Neuronal stem cell (in vitro differentiated cells): ENCODE data around the gene LDLRAD3.

Source experiments
- DNase-seq: peaks from one replicate; pipeline ENCODE4 v3.0.0-alpha.2; 2013; ENCODE audit warnings: low spot score
- H2AFZ ChIP-seq: one replicate; pipeline ENCODE4 v1.6.1; 2013; ENCODE audit warnings: mild to moderate bottlenecking, low read length, inconsistent platforms
- H2AK5ac ChIP-seq: 2 replicates; pipeline ENCODE4 v1.6.1; 2013; ENCODE audit warnings: low read depth, mild to moderate bottlenecking, inconsistent platforms, low read length, moderate library complexity, mixed read lengths
- H2BK120ac ChIP-seq: 2 replicates; pipeline ENCODE4 v1.6.1; 2013; ENCODE audit warnings: low read depth, mild to moderate bottlenecking, inconsistent platforms, low read length, moderate library complexity, mixed read lengths
- H2BK12ac ChIP-seq: one replicate; pipeline ENCODE4 v1.6.1; 2013; ENCODE audit warnings: low read length, inconsistent platforms
- H2BK15ac ChIP-seq: 2 replicates; pipeline ENCODE4 v1.6.1; 2013; ENCODE audit warnings: mild to moderate bottlenecking, low read length, inconsistent platforms, mixed read lengths
- H2BK5ac ChIP-seq: one replicate; pipeline ENCODE4 v1.6.1; 2013; ENCODE audit warnings: inconsistent platforms, mild to moderate bottlenecking, low read length, moderate library complexity
- H3K14ac ChIP-seq: one replicate; pipeline ENCODE4 v1.6.1; 2013; ENCODE audit warnings: low read length, inconsistent platforms
- H3K18ac ChIP-seq: 2 replicates; pipeline ENCODE4 v1.6.1; 2013; ENCODE audit warnings: low read length, inconsistent platforms
- H3K23ac ChIP-seq: 2 replicates; pipeline ENCODE4 v1.6.1; 2013; ENCODE audit warnings: low read depth, mild to moderate bottlenecking, mixed read lengths, low read length, inconsistent platforms; ENCODE audit not compliant: poor library complexity
- H3K27ac ChIP-seq: replicated peaks from 3 replicates; pipeline ENCODE4 v1.5.1; 2013; ENCODE audit warnings: low read length, inconsistent platforms
- H3K27me3 ChIP-seq, 3 experiments: 2 replicates each; pipeline ENCODE4 v1.6.1; 2013; ENCODE audit warnings: low read length in 3 of 3, mild to moderate bottlenecking in 2 of 3, inconsistent platforms in 1 of 3, low read depth in 1 of 3, mixed read lengths in 1 of 3, moderate library complexity in 1 of 3; ENCODE audit not compliant: control insufficient read depth in 3 of 3, insufficient read depth in 3 of 3
- H3K36me3 ChIP-seq, 2 donors: replicated peaks in 1 of 2; 2 replicates each; pipeline ENCODE4 v1.6.1; 2013; ENCODE audit warnings: low read length in 2 of 2; ENCODE audit not compliant: control insufficient read depth in 2 of 2, insufficient read depth in 2 of 2
- H3K4ac ChIP-seq: 2 replicates; pipeline ENCODE4 v1.6.1; 2013; ENCODE audit warnings: inconsistent platforms, mild to moderate bottlenecking, low read length, moderate library complexity
- H3K4me1 ChIP-seq, 2 donors: 1 replicate in 1 of 2; 2 replicates in 1 of 2; pipeline ENCODE4 v1.6.1; 2013; ENCODE audit warnings: low read length in 2 of 2, low read depth in 1 of 2; ENCODE audit not compliant: control insufficient read depth in 2 of 2, insufficient read depth in 1 of 2
- H3K4me2 ChIP-seq: one replicate; pipeline ENCODE4 v1.6.1; 2013; ENCODE audit warnings: mild to moderate bottlenecking, low read length, inconsistent platforms; ENCODE audit not compliant: insufficient read depth, poor library complexity, severe bottlenecking
- H3K4me3 ChIP-seq, 2 donors: 2 replicates each; pipeline ENCODE4 v1.5.1; 2013; ENCODE audit warnings: low read length in 2 of 2, mild to moderate bottlenecking in 2 of 2, inconsistent platforms in 1 of 2, moderate library complexity in 1 of 2
- H3K79me1 ChIP-seq: one replicate; pipeline ENCODE4 v1.6.1; 2013; ENCODE audit warnings: low read depth, mild to moderate bottlenecking, inconsistent platforms, low read length, moderate library complexity
- H3K9ac ChIP-seq: one replicate; pipeline ENCODE4 v1.6.1; 2013; ENCODE audit warnings: mild to moderate bottlenecking, low read depth, low read length, inconsistent platforms; ENCODE audit not compliant: poor library complexity
- H3K9me3 ChIP-seq, 2 donors: replicated peaks in 1 of 2; 2 replicates each; pipeline versions ENCODE3 to v1.6.1; 2013; ENCODE audit warnings: low read length in 2 of 2, mild to moderate bottlenecking in 2 of 2, inconsistent platforms in 1 of 2, low read depth in 1 of 2, mixed read lengths in 1 of 2, moderate library complexity in 1 of 2; ENCODE audit not compliant: control insufficient read depth in 2 of 2, insufficient read depth in 1 of 2
- H4K8ac ChIP-seq: one replicate; pipeline ENCODE4 v1.6.1; 2013; ENCODE audit warnings: low read depth, mild to moderate bottlenecking, inconsistent platforms, low read length, moderate library complexity
- H4K91ac ChIP-seq: one replicate; pipeline ENCODE4 v1.6.1; 2013; ENCODE audit warnings: low read length, low read depth, mild to moderate bottlenecking, inconsistent platforms; ENCODE audit not compliant: poor library complexity
- WGBS, 2 donors: extraction: QIAGEN DNeasy Blood & Tissue Kit; methylation state at CpG; one replicate each; pipeline ENCODE4 v1.1.7; 2013; ENCODE audit warnings: missing lambda C conversion rate in 2 of 2, mixed read lengths in 1 of 2; ENCODE audit not compliant: insufficient read length in 2 of 2, insufficient replicate concordance in 1 of 2; ENCODE audit errors: extremely low coverage in 2 of 2; 5-methylcytosine and 5-hydroxymethylcytosine counted together

Gene LDLRAD3

GRCh38 chr11:36088266-36088972 lies 144.6 kb downstream of the LDLRAD3 start:
- WGBS, 2 donors: no CpG with 5 or more reads among the region's 6 CpGs
- no peak for DNase-seq
- Histone ChIP-seq H3K9ac (no peak overlapping the region), H4K91ac (no peak overlapping the region), H3K4me3 (no peak overlapping the region), H4K8ac (no peak overlapping the region), H2BK15ac (no peak overlapping the region), H3K79me1 (no peaks in the 10 kb centered on the region), H2AFZ (no peak overlapping the region), H3K9me3 (peaks cover under 1 to 31% of the 10 kb centered on the region in 2 donors), H3K36me3 (peaks cover 0 to 79% of the 10 kb centered on the region in 2 donors), H2AK5ac (no peak overlapping the region), H3K4ac (no peak overlapping the region), H2BK5ac (no peak overlapping the region), H3K23ac (no peak overlapping the region), H3K4me2 (no peak overlapping the region), H2BK12ac (no peak overlapping the region), H3K18ac (no peak overlapping the region), H3K4me1 (peaks cover 2 to 11% of the 10 kb centered on the region in 2 donors), H2BK120ac (no peak overlapping the region), H3K14ac (no peak overlapping the region), H3K27me3 (no peaks in the 10 kb centered on the region), H3K27ac (no peak overlapping the region)

DNA sequence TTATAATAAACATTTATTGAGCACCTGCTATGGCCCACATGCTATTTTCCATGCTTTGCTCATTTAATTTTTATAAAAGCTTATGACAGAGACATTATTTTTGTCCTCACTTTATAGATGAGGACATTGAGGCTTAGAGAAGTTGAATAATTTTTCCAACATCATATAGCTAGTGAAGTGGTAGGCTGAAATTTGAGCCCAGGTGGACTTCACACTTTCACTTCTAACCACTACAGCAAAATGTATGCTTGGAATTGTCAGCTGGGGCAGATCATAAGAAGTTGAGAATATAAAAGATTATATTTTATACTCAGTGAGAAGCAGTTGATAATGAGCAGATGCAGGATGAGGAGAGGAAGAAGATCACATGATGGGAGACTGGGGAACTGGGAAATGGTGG lies 146.1 kb downstream of the LDLRAD3 start:
- H2BK5ac ChIP-seq: no peak overlapping the region
- no peaks in the 10 kb centered on the region for H3K79me1 ChIP-seq
- no peak overlapping the region for H3K14ac ChIP-seq
- H3K9me3 ChIP-seq: peaks cover 5 to 38% of the 10 kb centered on the region in 2 donors
- no peak overlapping the region for H3K9ac ChIP-seq
- no peak overlapping the region for H2AK5ac ChIP-seq
- H4K8ac ChIP-seq: no peak overlapping the region
- no peak overlapping the region for H2BK15ac ChIP-seq
- H3K36me3 ChIP-seq: peaks cover 2 to 78% of the 10 kb centered on the region in 2 donors
- no peak overlapping the region for H2BK12ac ChIP-seq
- H3K4me3 ChIP-seq: no peak overlapping the region
- H2BK120ac ChIP-seq: no peak overlapping the region
- no peak overlapping the region for H4K91ac ChIP-seq
- peaks cover 2 to 11% of the 10 kb centered on the region in 2 donors for H3K4me1 ChIP-seq
- H3K27me3 ChIP-seq: no peaks in the 10 kb centered on the region
- H3K4ac ChIP-seq: no peak overlapping the region
- H2AFZ ChIP-seq: no peak overlapping the region
- no peak overlapping the region for H3K23ac ChIP-seq
- no peak overlapping the region for H3K27ac ChIP-seq
- DNase-seq: no peak
- H3K18ac ChIP-seq: no peak overlapping the region
- H3K4me2 ChIP-seq: no peak overlapping the region

- no peak overlapping the region for H3K4me2 ChIP-seq
- H2BK12ac ChIP-seq: no peak overlapping the region
- peaks cover 3 to 77% of the 10 kb centered on the region in 2 donors for H3K36me3 ChIP-seq
- no peak overlapping the region for H3K9ac ChIP-seq
- H3K4me3 ChIP-seq: no peak overlapping the region
- no peak overlapping the region for H3K14ac ChIP-seq
- H2AK5ac ChIP-seq: peak overlapping the region; percentile 74
- H3K4ac ChIP-seq: no peak overlapping the region
- H3K27ac ChIP-seq: no peak overlapping the region
- H4K8ac ChIP-seq: no peak overlapping the region
- no peaks in the 10 kb centered on the region for H3K27me3 ChIP-seq
- H2BK120ac ChIP-seq: no peak overlapping the region
- H2AFZ ChIP-seq: no peak overlapping the region
- no peak overlapping the region for H2BK5ac ChIP-seq
- H3K4me1 ChIP-seq: peaks cover 2 to 11% of the 10 kb centered on the region in 2 donors
- H3K18ac ChIP-seq: peak overlapping the region; percentile 76
- peaks cover 7 to 37% of the 10 kb centered on the region in 2 donors for H3K9me3 ChIP-seq
- H2BK15ac ChIP-seq: peak overlapping the region; percentile 60
- peak overlapping the region; percentile 40 for H4K91ac ChIP-seq
- no peak overlapping the region for H3K23ac ChIP-seq
- no peak for DNase-seq
- H3K79me1 ChIP-seq: no peaks in the 10 kb centered on the region
- WGBS, 2 donors: no CpG with 5 or more reads among the region's 10 CpGs
Measured at GRCh38 chr11:36090356-36091109, 146.7 kb downstream of the LDLRAD3 start.

- H3K27ac ChIP-seq: no peak overlapping the region
- WGBS, 2 donors: no CpG with 5 or more reads among the region's 7 CpGs
- H2AK5ac ChIP-seq: no peak overlapping the region
Measured at GRCh38 chr11:36091256-36091811, 147.5 kb downstream of the LDLRAD3 start.

More at GRCh38 chr11:36091256-36091811, 147.5 kb downstream of the LDLRAD3 start:
- Histone ChIP-seq H4K91ac (no peak overlapping the region), H3K9me3 (peaks cover 7 to 37% of the 10 kb centered on the region in 2 donors), H2BK15ac (no peak overlapping the region), H3K4me1 (peaks cover 2 to 11% of the 10 kb centered on the region in 2 donors), H3K36me3 (peaks cover 4 to 77% of the 10 kb centered on the region in 2 donors), H3K4ac (no peak overlapping the region), H3K79me1 (no peaks in the 10 kb centered on the region), H2BK120ac (no peak overlapping the region), H4K8ac (no peak overlapping the region), H3K4me3 (no peak overlapping the region), H3K9ac (no peak overlapping the region), H3K23ac (no peak overlapping the region), H2BK5ac (no peak overlapping the region), H3K14ac (no peak overlapping the region), H2AFZ (no peak overlapping the region), H3K27me3 (no peaks in the 10 kb centered on the region), H3K4me2 (no peak overlapping the region), H3K18ac (no peak overlapping the region), H2BK12ac (no peak overlapping the region)
- no peak for DNase-seq
